Astrocyte (in vitro differentiated cells and primary cell): ENCODE results near the gene HNRNPA0. TPM values are rescaled to one million over a fixed set of nuclear protein-coding genes. Genes with fewer than 3 reads are reported as not detected.

Experiments used
- DNase-seq: peaks from one replicate; pipeline ENCODE4 v3.0.0-alpha.2; 2010; ENCODE audit warnings: low read depth
- FAIRE-seq: peaks from 2 replicates; lab custom pipeline; 2011; peaks lifted over from hg19 to GRCh38; lab: Jason Lieb, UNC
- H2AFZ ChIP-seq: 2 replicates; pipeline ENCODE4 v1.6.0; 2012; ENCODE audit warnings: low read depth, low read length, inconsistent platforms
- H3K27ac ChIP-seq: 2 replicates; pipeline ENCODE4 v1.5.1; 2011; ENCODE audit warnings: low read depth, low read length, inconsistent platforms
- H3K27me3 ChIP-seq: 2 replicates; pipeline ENCODE4 v1.6.0; 2011; ENCODE audit warnings: low read length, inconsistent platforms; ENCODE audit not compliant: insufficient read depth
- H3K36me3 ChIP-seq: 2 replicates; pipeline ENCODE4 v1.5.1; 2011; ENCODE audit warnings: low read length, inconsistent platforms; ENCODE audit not compliant: insufficient read depth
- H3K4me1 ChIP-seq: 2 replicates; pipeline ENCODE4 v1.5.1; 2011; ENCODE audit warnings: low read length, inconsistent platforms; ENCODE audit not compliant: insufficient read depth
- H3K4me2 ChIP-seq: 2 replicates; pipeline ENCODE4 v1.6.0; 2012; ENCODE audit warnings: low read length, inconsistent platforms
- H3K4me3 ChIP-seq: 2 replicates; pipeline ENCODE4 v1.5.1; 2011; ENCODE audit warnings: low read depth, mild to moderate bottlenecking, low read length, inconsistent platforms; ENCODE audit not compliant: insufficient read depth
- H3K79me2 ChIP-seq: 2 replicates; pipeline ENCODE4 v1.6.0; 2012; ENCODE audit warnings: mild to moderate bottlenecking, low read length, inconsistent platforms; ENCODE audit not compliant: insufficient read depth
- H3K9ac ChIP-seq: 2 replicates; pipeline ENCODE4 v1.6.0; 2012; ENCODE audit warnings: mild to moderate bottlenecking, low read length, inconsistent platforms
- H3K9me3 ChIP-seq: 2 replicates; pipeline ENCODE4 v1.5.1; 2012; ENCODE audit warnings: low read depth, mild to moderate bottlenecking, low read length, inconsistent platforms; ENCODE audit not compliant: insufficient read depth
- H4K20me1 ChIP-seq: 2 replicates; pipeline ENCODE4 v1.6.0; 2012; ENCODE audit warnings: low read length, inconsistent platforms; ENCODE audit not compliant: insufficient read depth
- H3K27ac Mint-ChIP-seq: one replicate; pipeline ENCODE4 v1.8.0; 2021; ENCODE audit warnings: mild to moderate bottlenecking, mixed read lengths; ENCODE audit not compliant: unreplicated experiment
- H3K27me3 Mint-ChIP-seq: one replicate; pipeline ENCODE4 v1.8.0; 2021; ENCODE audit warnings: low read depth, mixed read lengths; ENCODE audit not compliant: unreplicated experiment
- H3K36me3 Mint-ChIP-seq: one replicate; pipeline ENCODE4 v1.8.0; 2021; ENCODE audit warnings: low read depth, mixed read lengths; ENCODE audit not compliant: unreplicated experiment
- H3K4me1 Mint-ChIP-seq: one replicate; pipeline ENCODE4 v1.8.0; 2021; ENCODE audit warnings: low read depth, mixed read lengths; ENCODE audit not compliant: unreplicated experiment
- H3K4me3 Mint-ChIP-seq: one replicate; pipeline ENCODE4 v1.8.0; 2021; ENCODE audit warnings: mild to moderate bottlenecking, moderate library complexity, mixed read lengths; ENCODE audit not compliant: unreplicated experiment
- H3K9me3 Mint-ChIP-seq: one replicate; pipeline ENCODE4 v1.8.0; 2021; ENCODE audit warnings: mild to moderate bottlenecking, mixed read lengths; ENCODE audit not compliant: unreplicated experiment
- CTCF ChIP-seq: IDR thresholded peaks from 2 replicates; pipeline ENCODE4 v1.5.1; 2011; ENCODE audit warnings: low read depth, mild to moderate bottlenecking, inconsistent platforms, low read length, moderate library complexity; ENCODE audit not compliant: insufficient read depth
- EZH2 ChIP-seq: IDR thresholded peaks from 2 replicates; pipeline ENCODE4 v1.6.1; 2012; ENCODE audit warnings: mild to moderate bottlenecking, low read length, inconsistent platforms; ENCODE audit not compliant: insufficient read depth
- total RNA-seq: library from RNA; stranded (reverse); gene quantifications from 2 replicates; pipeline ENCODE4 v1.2.1, GENCODE V29; 2021

HNRNPA0 gene
- total RNA-seq, 1 donor from 2014 or later, result 29.5 TPM

- Histone ChIP-seq H3K4me2 (no peak overlapping the region), H3K9me3 (no peaks in the 10 kb centered on the region), H4K20me1 (no peaks in the 10 kb centered on the region), H3K27ac (no peak overlapping the region), H3K79me2 (no peaks in the 10 kb centered on the region), H2AFZ (no peak overlapping the region), H3K27me3 (no peaks in the 10 kb centered on the region), H3K36me3 (no peaks in the 10 kb centered on the region), H3K4me3 (no peak overlapping the region), H3K4me1 (peaks cover 32% of the 10 kb centered on the region), H3K9ac (no peak overlapping the region)
- DNase-seq (no peak), FAIRE-seq (no peak)
- TF ChIP-seq CTCF, result no peak
- TF ChIP-seq EZH2, result no peak
- Mint-ChIP-seq H3K27me3 (no peaks in the 10 kb centered on the region), H3K4me1 (peaks cover 25% of the 10 kb centered on the region), H3K9me3 (peaks cover 6% of the 10 kb centered on the region), H3K27ac (peak overlapping the region; percentile 28), H3K36me3 (no peaks in the 10 kb centered on the region), H3K4me3 (no peak overlapping the region)
These were observed 20.2 kb downstream of the HNRNPA0 start for GRCh38 chr5:137733922-137734321.

DNA sequence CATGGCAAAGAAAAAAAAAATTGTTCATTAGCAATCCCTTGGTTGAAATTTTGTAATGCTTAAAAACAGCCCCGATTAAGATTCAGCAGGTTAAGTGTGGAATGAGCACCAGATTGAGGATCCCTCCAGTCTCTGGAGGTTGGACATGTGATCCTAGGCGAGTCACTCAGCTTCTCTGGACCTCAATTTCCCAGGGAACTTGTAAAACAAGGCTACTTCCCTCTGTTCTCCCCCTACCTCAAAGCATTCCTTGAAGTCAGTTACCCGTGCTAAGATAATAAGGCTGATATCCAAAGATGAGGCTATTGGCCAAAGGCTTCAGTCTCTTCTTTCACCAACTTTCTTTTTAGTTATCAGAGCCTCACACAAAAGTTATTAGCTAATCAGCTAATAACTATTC, 21.2 kb downstream of the HNRNPA0 start:
- no peak overlapping the region for H2AFZ ChIP-seq
- no peaks in the 10 kb centered on the region for H3K79me2 ChIP-seq
- Mint-ChIP-seq H3K36me3 (no peaks in the 10 kb centered on the region), H3K4me1 (peaks cover 25% of the 10 kb centered on the region), H3K9me3 (peaks cover 4% of the 10 kb centered on the region), H3K4me3 (no peak overlapping the region), H3K27me3 (no peaks in the 10 kb centered on the region), H3K27ac (no peak overlapping the region)
- no peaks in the 10 kb centered on the region for H3K36me3 ChIP-seq
- no peak for DNase-seq
- H3K27me3 ChIP-seq, result no peaks in the 10 kb centered on the region
- no peak overlapping the region for H3K9ac ChIP-seq
- no peaks in the 10 kb centered on the region for H4K20me1 ChIP-seq
- no peak overlapping the region for H3K4me3 ChIP-seq
- H3K4me2 ChIP-seq, result no peak overlapping the region
- TF ChIP-seq EZH2, result no peak
- no peak for TF ChIP-seq CTCF
- no peak for FAIRE-seq
- peaks cover 32% of the 10 kb centered on the region for H3K4me1 ChIP-seq
- no peaks in the 10 kb centered on the region for H3K9me3 ChIP-seq
- no peak overlapping the region for H3K27ac ChIP-seq

DNA sequence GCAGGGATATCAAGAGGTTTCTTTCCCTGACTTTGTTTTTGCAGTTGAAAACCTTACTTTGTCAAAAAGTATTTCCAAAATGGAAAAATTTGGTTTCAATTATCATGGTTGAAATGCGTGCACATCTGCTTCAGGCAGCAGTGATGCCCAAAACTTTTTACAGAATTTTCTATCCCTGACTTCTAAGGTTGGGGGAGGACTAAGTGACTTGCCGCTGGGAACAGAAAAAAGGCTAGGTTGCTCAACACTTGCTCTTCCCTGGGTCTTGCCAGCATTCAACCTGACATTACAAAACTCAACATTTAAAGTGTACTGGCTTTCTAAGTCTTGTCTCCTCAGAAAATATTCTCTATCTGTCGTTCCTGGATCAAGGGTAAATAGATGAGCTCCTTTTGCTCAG, 23.0 kb downstream of the HNRNPA0 start:
- peaks cover 20% of the 10 kb centered on the region for H3K4me1 Mint-ChIP-seq
- no peaks in the 10 kb centered on the region for H3K27me3 Mint-ChIP-seq
- FAIRE-seq (no peak), DNase-seq (no peak)
- Histone ChIP-seq H3K27ac (no peak overlapping the region), H3K4me3 (no peak overlapping the region), H3K36me3 (no peaks in the 10 kb centered on the region), H3K27me3 (no peaks in the 10 kb centered on the region), H2AFZ (no peak overlapping the region), H3K79me2 (no peaks in the 10 kb centered on the region), H3K9ac (no peak overlapping the region), H3K4me1 (peaks cover 27% of the 10 kb centered on the region), H4K20me1 (no peaks in the 10 kb centered on the region), H3K4me2 (no peak overlapping the region), H3K9me3 (no peaks in the 10 kb centered on the region)
- H3K4me3 Mint-ChIP-seq, result no peak overlapping the region
- H3K9me3 Mint-ChIP-seq, result no peaks in the 10 kb centered on the region
- H3K36me3 Mint-ChIP-seq, result no peaks in the 10 kb centered on the region
- peak overlapping the region; percentile 54 for H3K27ac Mint-ChIP-seq
- no peak for TF ChIP-seq CTCF
- TF ChIP-seq EZH2, result no peak
